ENCODE measurements around the gene TUBGCP6. TPM values are rescaled to one million over a fixed set of nuclear protein-coding genes. Genes with fewer than 3 reads are reported as not detected.

Gene TUBGCP6
- total RNA-seq, 1 experiment from 2014 or later, result 31.0 TPM

DNA sequence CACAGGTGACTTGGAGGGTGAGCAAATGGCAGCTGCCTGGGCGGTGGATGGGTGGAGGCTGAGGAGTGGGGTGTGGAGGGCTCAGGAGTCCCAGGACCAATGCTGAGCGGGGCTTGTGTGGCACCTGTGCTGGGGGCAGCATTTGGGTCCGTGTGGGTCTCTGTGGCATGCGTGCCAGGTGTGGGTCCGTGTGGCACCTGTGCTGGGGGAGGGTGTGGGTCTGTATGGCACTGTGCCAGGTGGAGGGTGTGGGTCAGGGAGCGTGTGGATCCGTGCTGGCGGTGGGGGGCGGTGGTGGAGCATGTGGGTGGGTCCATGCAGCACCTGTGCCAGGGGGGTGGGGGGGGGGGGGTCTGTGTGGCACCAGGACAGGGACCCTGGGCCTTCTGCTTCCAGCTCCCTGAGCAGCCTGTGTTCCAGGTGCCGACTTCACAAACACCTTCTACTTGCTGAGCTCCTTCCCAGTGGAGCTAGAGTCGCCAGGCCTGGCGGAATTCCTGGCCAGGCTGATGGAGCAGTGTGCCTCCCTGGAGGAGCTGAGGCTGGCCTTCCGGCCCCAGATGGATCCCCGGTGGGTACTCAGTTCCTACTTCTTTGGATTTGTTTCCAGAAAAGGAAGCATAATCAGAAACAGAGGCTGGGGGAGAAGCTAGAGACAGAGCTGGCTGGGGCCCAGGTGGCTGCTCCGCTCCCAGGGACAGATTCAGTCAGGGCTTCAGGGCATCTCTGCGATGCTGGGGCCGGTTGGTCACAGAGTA, 29.3 kb downstream of the TUBGCP6 start:
- DNase-seq (ENCODE audit: low spot score), result no peak
- ChIA-PET POLR2A (ENCODE audit: low non-redundant PET) (interaction anchor here (0.7 kb wide), 1 partner anchor 167 kb away, joined by 4 read pairs; no protein-coding TSS in a partner anchor), CTCF (no interaction called here)
- Histone ChIP-seq H3K27ac (ENCODE audit: low read depth, low read length, poor library complexity, severe bottlenecking) (no peak overlapping the region), H3K4me1 (ENCODE audit: insufficient read depth, low read length, poor library complexity, severe bottlenecking) (peaks cover 14% of the 10 kb centered on the region), H3K36me3 (ENCODE audit: insufficient read depth, low read length, poor library complexity, severe bottlenecking) (peaks cover 68% of the 10 kb centered on the region), H3K4me3 (ENCODE audit: low read depth, low read length, poor library complexity, severe bottlenecking) (no peak overlapping the region), H3K9me3 (ENCODE audit: low read depth, low read length, poor library complexity, severe bottlenecking) (no peaks in the 10 kb centered on the region), H3K27me3 (replicated peaks; ENCODE audit: insufficient read depth, low read depth, low read length, poor library complexity) (no peaks in the 10 kb centered on the region)
- intact Hi-C loops (cut with micrococcal nuclease; ENCODE audit: unreplicated experiment), result no loop called here
- BruUV-seq (replicated peaks), result no TSS peak
- TF ChIP-seq, protein P1, sequence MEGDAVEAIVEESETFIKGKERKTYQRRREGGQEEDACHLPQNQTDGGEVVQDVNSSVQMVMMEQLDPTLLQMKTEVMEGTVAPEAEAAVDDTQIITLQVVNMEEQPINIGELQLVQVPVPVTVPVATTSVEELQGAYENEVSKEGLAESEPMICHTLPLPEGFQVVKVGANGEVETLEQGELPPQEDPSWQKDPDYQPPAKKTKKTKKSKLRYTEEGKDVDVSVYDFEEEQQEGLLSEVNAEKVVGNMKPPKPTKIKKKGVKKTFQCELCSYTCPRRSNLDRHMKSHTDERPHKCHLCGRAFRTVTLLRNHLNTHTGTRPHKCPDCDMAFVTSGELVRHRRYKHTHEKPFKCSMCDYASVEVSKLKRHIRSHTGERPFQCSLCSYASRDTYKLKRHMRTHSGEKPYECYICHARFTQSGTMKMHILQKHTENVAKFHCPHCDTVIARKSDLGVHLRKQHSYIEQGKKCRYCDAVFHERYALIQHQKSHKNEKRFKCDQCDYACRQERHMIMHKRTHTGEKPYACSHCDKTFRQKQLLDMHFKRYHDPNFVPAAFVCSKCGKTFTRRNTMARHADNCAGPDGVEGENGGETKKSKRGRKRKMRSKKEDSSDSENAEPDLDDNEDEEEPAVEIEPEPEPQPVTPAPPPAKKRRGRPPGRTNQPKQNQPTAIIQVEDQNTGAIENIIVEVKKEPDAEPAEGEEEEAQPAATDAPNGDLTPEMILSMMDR (conservative IDR thresholded peaks at IDR 0.05; ENCODE audit: low read depth, low read length), result no peak
- TF ChIP-seq EZH2 (IDR thresholded peaks at IDR 0.05; ENCODE audit: borderline replicate concordance, low read depth, low read length, poor library complexity, severe bottlenecking), result no peak

DNA sequence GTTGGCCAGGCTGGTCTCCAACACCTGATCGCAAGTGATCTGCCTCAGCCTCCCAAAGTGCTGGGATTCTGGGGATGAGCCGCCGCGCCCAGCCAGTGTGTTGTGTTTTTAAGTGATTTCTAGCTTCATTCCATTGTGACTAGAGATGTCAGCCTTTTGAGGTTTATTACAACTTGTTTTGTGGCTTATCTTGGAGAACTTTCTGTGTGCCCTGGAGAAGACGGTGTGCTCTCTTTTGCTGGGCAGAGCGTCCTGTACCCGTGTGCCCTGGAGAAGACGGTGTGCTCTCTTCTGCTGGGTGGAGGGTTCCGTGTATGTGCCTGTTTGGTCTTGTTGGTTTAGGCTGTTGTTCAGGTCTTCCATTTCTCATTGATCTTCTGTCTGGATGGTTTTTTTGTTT, 31.6 kb downstream of the TUBGCP6 start:
- no peak for DNase-seq (ENCODE audit: low spot score)
- H3K9me3 ChIP-seq (ENCODE audit: low read depth, low read length, poor library complexity, severe bottlenecking), result no peaks in the 10 kb centered on the region
- no peaks in the 10 kb centered on the region for H3K27me3 ChIP-seq (replicated peaks; ENCODE audit: insufficient read depth, low read depth, low read length, poor library complexity)
- intact Hi-C loops (cut with micrococcal nuclease; ENCODE audit: unreplicated experiment), result no loop called here
- TF ChIP-seq EZH2 (IDR thresholded peaks at IDR 0.05; ENCODE audit: borderline replicate concordance, low read depth, low read length, poor library complexity, severe bottlenecking), result no peak
- TF ChIP-seq, protein P1 (conservative IDR thresholded peaks at IDR 0.05; ENCODE audit: low read depth, low read length), result no peak
- no peaks in the 10 kb centered on the region for H3K4me1 ChIP-seq (ENCODE audit: insufficient read depth, low read length, poor library complexity, severe bottlenecking)
- ChIA-PET POLR2A (ENCODE audit: low non-redundant PET) (no interaction called here), CTCF (no interaction called here)
- no TSS peak for BruUV-seq (replicated peaks)
- H3K4me3 ChIP-seq (ENCODE audit: low read depth, low read length, poor library complexity, severe bottlenecking), result no peak overlapping the region
- H3K27ac ChIP-seq (ENCODE audit: low read depth, low read length, poor library complexity, severe bottlenecking), result no peak overlapping the region
- H3K36me3 ChIP-seq (ENCODE audit: insufficient read depth, low read length, poor library complexity, severe bottlenecking), result peaks cover 56% of the 10 kb centered on the region

DNA sequence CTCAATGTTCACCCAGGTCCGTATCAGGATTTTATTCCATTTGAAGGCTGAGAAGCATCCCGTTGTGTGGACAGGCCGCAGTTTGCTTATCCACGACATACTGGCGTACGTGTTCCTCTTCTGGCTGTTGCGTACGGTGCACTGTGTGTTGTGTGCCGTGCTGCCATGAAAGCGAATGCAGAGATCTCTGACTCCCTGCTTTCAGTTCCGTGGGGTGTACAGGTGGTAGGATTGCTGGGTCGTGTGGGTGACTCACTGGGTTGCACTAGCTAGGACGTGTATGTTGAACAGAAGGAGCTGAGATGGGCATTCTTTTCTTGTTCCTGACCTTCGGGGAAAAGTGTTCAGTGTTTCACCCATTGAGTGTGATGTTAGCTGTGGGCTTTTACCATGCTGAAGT, 33.7 kb downstream of the TUBGCP6 start:
- Histone ChIP-seq H3K27me3 (replicated peaks; ENCODE audit: insufficient read depth, low read depth, low read length, poor library complexity) (no peaks in the 10 kb centered on the region), H3K9me3 (ENCODE audit: low read depth, low read length, poor library complexity, severe bottlenecking) (no peaks in the 10 kb centered on the region), H3K4me3 (ENCODE audit: low read depth, low read length, poor library complexity, severe bottlenecking) (no peak overlapping the region), H3K36me3 (ENCODE audit: insufficient read depth, low read length, poor library complexity, severe bottlenecking) (peaks cover 45% of the 10 kb centered on the region), H3K27ac (ENCODE audit: low read depth, low read length, poor library complexity, severe bottlenecking) (no peak overlapping the region), H3K4me1 (ENCODE audit: insufficient read depth, low read length, poor library complexity, severe bottlenecking) (no peaks in the 10 kb centered on the region)
- CTCF ChIA-PET, result no interaction called here
- no peak for TF ChIP-seq EZH2 (IDR thresholded peaks at IDR 0.05; ENCODE audit: borderline replicate concordance, low read depth, low read length, poor library complexity, severe bottlenecking)
- TF ChIP-seq, protein P1 (conservative IDR thresholded peaks at IDR 0.05; ENCODE audit: low read depth, low read length), result no peak
- intact Hi-C loops (cut with micrococcal nuclease; ENCODE audit: unreplicated experiment), result no loop called here
- POLR2A ChIA-PET (ENCODE audit: low non-redundant PET), result no interaction called here
- DNase-seq (ENCODE audit: low spot score), result no peak
- BruUV-seq (replicated peaks), result no TSS peak

Data from A673 (cell line).